Stimulated activated CD8-positive, alpha-beta memory T cell treated with anti-CD3 and anti-CD28 coated beads, Interleukin-7, amount 100 ng/mL, for 48 hours (primary cell): ENCODE results near the gene MYOCD.
"Not testable (repeated sequence)": the region's sequence is repeated elsewhere in the genome, so short reads cannot be mapped to it uniquely, and the experiment has no call there.

Source experiments
- DNase-seq, 2 donors: peaks; one replicate each; pipeline ENCODE4 v3.0.0-alpha.2; 2020; ENCODE audit warnings: low read depth in 1 of 2; ENCODE audit errors: extremely low read depth in 1 of 2

Gene MYOCD, protein sequence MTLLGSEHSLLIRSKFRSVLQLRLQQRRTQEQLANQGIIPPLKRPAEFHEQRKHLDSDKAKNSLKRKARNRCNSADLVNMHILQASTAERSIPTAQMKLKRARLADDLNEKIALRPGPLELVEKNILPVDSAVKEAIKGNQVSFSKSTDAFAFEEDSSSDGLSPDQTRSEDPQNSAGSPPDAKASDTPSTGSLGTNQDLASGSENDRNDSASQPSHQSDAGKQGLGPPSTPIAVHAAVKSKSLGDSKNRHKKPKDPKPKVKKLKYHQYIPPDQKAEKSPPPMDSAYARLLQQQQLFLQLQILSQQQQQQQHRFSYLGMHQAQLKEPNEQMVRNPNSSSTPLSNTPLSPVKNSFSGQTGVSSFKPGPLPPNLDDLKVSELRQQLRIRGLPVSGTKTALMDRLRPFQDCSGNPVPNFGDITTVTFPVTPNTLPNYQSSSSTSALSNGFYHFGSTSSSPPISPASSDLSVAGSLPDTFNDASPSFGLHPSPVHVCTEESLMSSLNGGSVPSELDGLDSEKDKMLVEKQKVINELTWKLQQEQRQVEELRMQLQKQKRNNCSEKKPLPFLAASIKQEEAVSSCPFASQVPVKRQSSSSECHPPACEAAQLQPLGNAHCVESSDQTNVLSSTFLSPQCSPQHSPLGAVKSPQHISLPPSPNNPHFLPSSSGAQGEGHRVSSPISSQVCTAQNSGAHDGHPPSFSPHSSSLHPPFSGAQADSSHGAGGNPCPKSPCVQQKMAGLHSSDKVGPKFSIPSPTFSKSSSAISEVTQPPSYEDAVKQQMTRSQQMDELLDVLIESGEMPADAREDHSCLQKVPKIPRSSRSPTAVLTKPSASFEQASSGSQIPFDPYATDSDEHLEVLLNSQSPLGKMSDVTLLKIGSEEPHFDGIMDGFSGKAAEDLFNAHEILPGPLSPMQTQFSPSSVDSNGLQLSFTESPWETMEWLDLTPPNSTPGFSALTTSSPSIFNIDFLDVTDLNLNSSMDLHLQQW

DNA sequence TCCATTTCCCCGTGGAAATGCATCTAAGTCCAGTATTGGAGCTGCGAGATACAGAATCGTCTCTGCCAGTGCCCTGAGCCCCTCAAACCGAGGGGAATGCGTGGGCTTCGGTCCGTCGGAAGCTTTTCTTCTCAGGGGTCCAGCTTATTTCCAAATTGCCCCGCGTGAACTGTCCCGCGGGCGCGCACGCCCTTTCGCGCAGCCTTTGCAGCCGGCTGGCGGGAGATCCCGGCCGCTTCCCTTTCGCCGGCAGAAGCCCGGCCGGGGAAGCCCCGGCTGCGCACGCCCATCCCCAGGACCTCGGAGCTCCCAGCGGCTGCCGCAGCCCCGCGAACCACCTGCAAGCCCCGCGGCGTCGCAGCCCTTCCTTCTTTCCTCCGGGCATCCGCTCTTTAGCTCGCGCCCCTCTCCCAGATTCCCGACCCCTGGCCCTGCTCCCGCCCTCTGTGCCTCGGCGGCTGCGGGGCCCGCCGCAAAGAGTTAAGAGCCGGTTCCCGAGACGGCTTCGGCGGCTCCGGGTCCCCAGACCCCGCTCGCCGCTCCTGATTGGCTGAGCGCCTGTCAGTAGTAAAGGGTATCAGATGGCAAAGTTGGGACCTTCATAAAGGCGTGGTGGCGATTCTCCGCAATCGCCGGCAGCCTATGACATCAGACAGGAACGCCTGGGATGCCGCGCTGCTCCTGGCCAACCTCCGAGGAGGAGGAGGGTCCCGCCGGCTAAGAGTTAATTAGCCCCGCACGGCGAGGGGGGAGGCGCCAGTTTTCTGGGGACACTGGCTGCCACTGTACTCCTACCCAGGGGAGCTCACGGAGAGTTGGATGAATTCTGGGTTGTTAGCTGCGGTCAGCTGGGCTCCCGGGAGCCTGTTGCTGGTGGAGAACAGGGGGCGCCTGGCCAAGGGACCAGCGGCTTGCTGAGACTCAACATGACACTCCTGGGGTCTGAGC, at the start of gene MYOCD:
TSS of gene MYOCD (plus strand) at position 628 of the 948 bp plus-strand sequence. CDS start at position 927, 299 bp downstream.
- DNase-seq, result no peak

DNA sequence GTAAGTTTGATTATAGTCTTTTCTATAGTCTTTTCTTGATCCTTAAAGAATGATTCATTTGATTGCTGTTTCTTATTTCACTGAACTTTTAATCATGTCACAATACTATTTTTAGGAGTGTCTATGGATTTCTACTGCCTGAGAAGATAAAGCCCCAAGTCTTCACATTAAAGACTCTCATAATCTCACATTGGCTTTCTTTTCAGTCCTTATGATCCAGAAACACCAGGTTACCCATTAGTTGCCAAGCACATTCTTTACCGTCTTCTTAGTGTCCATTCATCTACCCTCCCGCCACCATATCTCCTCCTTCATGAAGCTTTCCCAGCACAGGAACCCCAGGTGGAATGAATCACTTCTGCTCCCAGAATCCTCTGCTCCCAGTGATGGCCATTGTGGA, 49.5 kb upstream of the MYOCD start:
- DNase-seq, result no peak

- no peak for DNase-seq
These were observed 47.1 kb upstream of the MYOCD start for GRCh38 chr17:12618557-12618956.

GRCh38 chr17:12619459-12620199, 46.1 kb upstream of the MYOCD start:
- DNase-seq, result no peak

DNA sequence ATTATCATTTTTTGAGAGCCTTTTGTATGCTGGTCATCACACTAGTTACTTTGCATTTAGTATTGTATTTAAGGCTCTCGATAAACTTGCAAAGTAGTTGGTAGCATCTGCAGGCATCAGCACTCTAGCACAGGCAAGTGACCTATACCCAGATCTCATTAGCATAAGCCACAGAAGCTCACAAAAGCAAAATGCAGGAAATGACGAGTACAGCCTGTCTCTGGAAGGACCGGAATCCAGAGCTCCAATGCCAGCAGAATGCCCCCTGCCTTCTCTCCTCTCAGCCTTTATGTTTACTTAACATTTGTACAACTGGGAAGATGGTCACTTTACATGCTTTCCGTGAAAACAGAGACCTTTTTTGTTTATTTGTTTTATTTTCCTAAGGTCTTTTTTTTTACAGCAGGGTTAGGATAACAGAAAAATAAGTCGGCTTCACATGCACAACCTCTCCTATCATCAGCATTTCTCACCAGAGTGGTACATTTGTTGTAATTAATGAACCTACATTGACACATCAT, 45.4 kb upstream of the MYOCD start:
- no peak for DNase-seq

GRCh38 chr17:12622726-12623125, 43.0 kb upstream of the MYOCD start:
- no peak for DNase-seq

DNA sequence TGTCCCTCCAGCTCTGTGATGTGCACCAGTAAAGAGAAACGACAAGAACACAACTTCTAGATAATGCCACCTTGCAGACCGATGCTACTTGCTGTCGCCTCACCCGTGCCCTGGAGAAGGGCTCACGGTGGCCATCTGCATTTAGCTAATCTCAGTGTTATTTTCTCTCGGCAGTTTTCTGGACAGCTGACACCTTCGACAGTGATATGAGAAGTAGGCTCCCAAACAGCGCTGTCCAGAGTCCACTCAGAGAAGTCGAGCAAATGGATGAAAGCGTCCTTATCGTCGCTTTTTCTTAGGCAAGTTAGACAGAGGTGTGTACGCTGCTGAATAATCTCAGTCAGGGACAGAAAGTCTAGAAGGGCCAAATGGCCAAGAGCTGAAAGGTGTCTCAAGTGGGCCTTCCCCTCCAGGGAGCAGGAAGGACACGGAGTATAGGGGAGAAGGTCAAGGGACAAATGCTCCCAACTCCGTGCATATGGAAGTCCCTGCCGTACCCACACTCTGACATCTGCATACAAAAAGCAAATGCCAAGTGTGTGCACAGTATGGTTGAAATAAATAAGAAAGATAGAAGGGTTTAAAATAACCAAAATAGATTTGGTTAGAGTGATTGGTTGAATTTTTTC, 42.4 kb upstream of the MYOCD start:
- DNase-seq, result no peak

- no peak for DNase-seq
These were observed 41.5 kb upstream of the MYOCD start for GRCh38 chr17:12624211-12624610.

GRCh38 chr17:12625092-12625491, 40.6 kb upstream of the MYOCD start:
- no peak for DNase-seq

DNA sequence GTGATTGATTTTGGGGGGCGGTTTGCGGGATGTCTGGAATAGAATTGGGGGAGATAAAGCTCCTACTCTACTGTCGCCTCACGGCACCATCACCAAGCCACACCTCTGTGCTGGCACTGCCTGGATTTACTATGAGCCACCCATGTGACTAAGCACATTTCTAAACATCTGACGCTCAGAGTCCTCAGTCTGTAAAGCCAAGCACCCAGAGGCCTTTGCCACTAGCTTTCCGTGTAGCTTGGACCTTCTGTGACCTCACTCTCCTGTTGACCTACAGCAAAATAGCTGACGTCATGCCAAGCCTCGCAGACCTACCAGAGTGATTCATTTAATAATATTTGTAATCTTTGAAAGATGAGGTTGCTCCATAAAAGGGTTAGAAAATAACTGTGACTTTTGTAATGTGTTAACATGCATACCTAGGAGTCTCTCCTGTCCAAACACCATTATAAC, 38.5 kb upstream of the MYOCD start:
- DNase-seq, result no peak

- no peak for DNase-seq
These were observed 37.8 kb upstream of the MYOCD start for GRCh38 chr17:12627781-12628451.

DNA sequence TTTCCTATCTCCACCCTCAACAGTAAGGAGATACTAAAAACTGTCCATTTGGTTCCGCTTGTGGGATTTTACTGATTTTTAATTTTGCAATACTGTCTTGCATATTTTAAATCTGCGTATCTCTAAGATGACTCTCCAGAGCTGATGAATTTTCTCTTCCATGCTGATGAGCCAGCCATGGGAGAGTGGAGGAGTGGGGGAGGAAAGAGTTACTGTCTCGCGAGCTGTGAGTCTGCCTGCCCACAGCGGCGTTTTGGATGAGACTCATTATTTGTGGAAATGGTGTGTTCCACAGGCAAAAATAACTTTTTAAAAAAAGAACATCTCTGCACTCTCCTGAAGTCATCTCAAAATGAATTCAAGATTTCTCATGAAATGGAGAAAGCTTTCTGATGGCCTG, 34.6 kb upstream of the MYOCD start:
- no peak for DNase-seq

DNA sequence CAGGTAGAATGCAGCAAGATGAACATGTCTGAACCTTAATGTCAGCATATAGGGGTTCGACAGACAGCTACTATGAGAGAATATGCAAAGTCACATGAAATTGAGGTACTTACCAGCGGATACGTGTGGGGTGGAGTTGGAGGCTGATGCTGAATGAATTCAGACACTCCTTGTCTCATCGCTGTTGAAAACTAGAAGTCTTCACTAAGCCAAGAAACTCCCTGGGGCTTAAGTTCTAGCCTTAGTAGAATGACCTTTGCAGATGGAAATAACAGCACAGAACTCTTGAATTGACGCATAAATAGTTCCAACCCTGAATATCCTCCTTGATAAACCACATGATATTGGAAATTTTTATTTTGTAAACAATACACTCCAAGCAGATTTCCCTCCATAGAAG, 32.9 kb upstream of the MYOCD start:
- no peak for DNase-seq

GRCh38 chr17:12634789-12635414, 30.8 kb upstream of the MYOCD start:
- no peak for DNase-seq

- not testable (repeated sequence) for DNase-seq
These were observed 29.7 kb upstream of the MYOCD start for GRCh38 chr17:12635996-12636395.

DNA sequence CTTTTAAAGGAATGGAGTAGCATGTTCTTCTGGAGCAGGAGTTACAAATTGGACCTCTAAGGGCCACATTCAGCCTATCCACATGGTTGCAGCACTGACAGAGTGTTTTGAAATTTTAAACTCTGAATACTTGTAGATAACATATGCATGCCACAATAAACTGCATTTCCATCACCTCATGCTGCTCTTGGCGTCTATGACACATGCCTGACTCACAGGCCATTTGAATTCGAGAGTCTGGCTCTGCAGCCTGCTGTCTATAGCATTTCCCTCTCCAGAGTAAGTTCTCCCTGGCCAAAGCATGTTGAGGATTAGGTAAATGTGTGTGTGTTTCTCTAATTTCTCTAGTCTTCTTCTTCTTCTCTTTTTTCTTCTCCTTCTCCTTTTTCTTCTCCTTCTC, 28.7 kb upstream of the MYOCD start:
- no peak for DNase-seq

- no peak for DNase-seq
These were observed 27.7 kb upstream of the MYOCD start for GRCh38 chr17:12637745-12638651.
